Common myeloid progenitor, CD34-positive (primary cell): ENCODE measurements around the gene AXL.

Source experiments
- CTCF ChIA-PET: fragments of 350-600 bp; sonication (Branson Sonifier 250); formaldehyde crosslinking; loops from one replicate; lab custom pipeline; 2021; ENCODE audit warnings: antibody characterized with exemption; lab: Charles Lee
- POLR2A ChIA-PET: fragments of 350-600 bp; sonication (Branson Sonifier 250); formaldehyde crosslinking; loops from one replicate; lab custom pipeline; 2021; ENCODE audit warnings: antibody characterized with exemption; lab: Charles Lee
- DNase-seq, 3 donors: peaks; one replicate each; pipeline versions ENCODE4 v3.0.0 to v3.0.0-alpha.2; 2013
- H3K27ac ChIP-seq, 2 experiments: 1 replicate in 1 of 2; 2 replicates in 1 of 2; pipeline ENCODE4 v1.7.0; 2013; ENCODE audit warnings: inconsistent platforms in 2 of 2, low read length in 2 of 2, mild to moderate bottlenecking in 2 of 2, low read depth in 1 of 2, moderate library complexity in 1 of 2; ENCODE audit not compliant: severe bottlenecking in 2 of 2, insufficient read depth in 1 of 2, poor library complexity in 1 of 2
- H3K27me3 ChIP-seq, 5 experiments: replicated peaks in 2 of 5; 1 replicate in 3 of 5; 2 replicates in 2 of 5; pipeline versions ENCODE4 v1.6.1 to v1.7.0; 2013; ENCODE audit warnings: low read length in 4 of 5, mild to moderate bottlenecking in 2 of 5, moderate library complexity in 2 of 5, inconsistent platforms in 1 of 5; ENCODE audit not compliant: insufficient read depth in 5 of 5, control insufficient read depth in 4 of 5
- H3K36me3 ChIP-seq, 4 experiments: 1 replicate in 2 of 4; 2 replicates in 2 of 4; pipeline versions ENCODE4 v1.6.1 to v1.7.0; 2013; ENCODE audit warnings: low read length in 3 of 4, control low read depth in 1 of 4, mild to moderate bottlenecking in 1 of 4; ENCODE audit not compliant: control insufficient read depth in 4 of 4, insufficient read depth in 4 of 4
- H3K4me1 ChIP-seq, 4 experiments: 1 replicate in 3 of 4; 2 replicates in 1 of 4; pipeline versions ENCODE4 v1.6.1 to v1.7.1; 2013; ENCODE audit warnings: low read length in 3 of 4, mild to moderate bottlenecking in 3 of 4, control low read depth in 1 of 4, inconsistent platforms in 1 of 4, moderate library complexity in 1 of 4; ENCODE audit not compliant: control insufficient read depth in 4 of 4, insufficient read depth in 4 of 4; ENCODE audit errors: control extremely low read depth in 1 of 4
- H3K4me3 ChIP-seq, 7 experiments: 1 replicate in 4 of 7; 2 replicates in 3 of 7; pipeline versions ENCODE4 v1.5.1 to v1.7.0; 2013; ENCODE audit warnings: mild to moderate bottlenecking in 7 of 7, low read length in 6 of 7, moderate library complexity in 6 of 7, inconsistent platforms in 2 of 7, low read depth in 2 of 7, control low read depth in 1 of 7; ENCODE audit not compliant: insufficient read depth in 4 of 7, control insufficient read depth in 1 of 7; ENCODE audit errors: extremely low read depth in 1 of 7
- H3K9me3 ChIP-seq, 5 experiments: 1 replicate in 4 of 5; 2 replicates in 1 of 5; pipeline versions ENCODE4 v1.6.1 to v1.7.1; 2013; ENCODE audit warnings: low read length in 4 of 5, mild to moderate bottlenecking in 2 of 5, inconsistent platforms in 1 of 5, low read depth in 1 of 5, moderate library complexity in 1 of 5; ENCODE audit not compliant: control insufficient read depth in 4 of 5, insufficient read depth in 2 of 5; ENCODE audit errors: control extremely low read depth in 1 of 5
- WGBS: methylation state at CpG from one replicate; pipeline ENCODE4 v1.1.5; 2013; ENCODE audit not compliant: insufficient coverage; 5-methylcytosine and 5-hydroxymethylcytosine counted together

AXL gene

GRCh38 chr19:41245843-41246242 lies 26.8 kb downstream of the AXL start:
- WGBS = no CpG with 5 or more reads among the region's 3 CpGs
- ChIA-PET POLR2A (no interaction called here), CTCF (no interaction called here)
- H3K27ac ChIP-seq = no peak overlapping the region
- H3K4me1 ChIP-seq = no peaks in the 10 kb centered on the region
- H3K27me3 ChIP-seq = no peaks in the 10 kb centered on the region
- DNase-seq = no peak
- H3K4me3 ChIP-seq = no peak overlapping the region
- no peaks in the 10 kb centered on the region for H3K9me3 ChIP-seq
- H3K36me3 ChIP-seq = no peaks in the 10 kb centered on the region

GRCh38 chr19:41248895-41249294 lies 29.9 kb downstream of the AXL start:
- CTCF ChIA-PET = interaction anchor here (0.8 to 3.0 kb wide), 3 partner anchors 13 to 41 kb away, joined by 3 to 8 read pairs (median 3); no protein-coding TSS in a partner anchor

GRCh38 chr19:41249707-41250423 lies 30.8 kb downstream of the AXL start:
- DNase-seq = no peak
- ChIA-PET POLR2A (no interaction called here), CTCF (interaction anchor here (3.0 kb wide), 1 partner anchor 12 kb away, joined by 8 read pairs; no protein-coding TSS in a partner anchor)
- H3K4me1 ChIP-seq = no peaks in the 10 kb centered on the region
- 95% methylated on average over 2 of the region's 9 CpGs for WGBS
- H3K27me3 ChIP-seq = no peaks in the 10 kb centered on the region
- H3K27ac ChIP-seq = no peak overlapping the region
- H3K36me3 ChIP-seq = no peaks in the 10 kb centered on the region
- H3K9me3 ChIP-seq = no peaks in the 10 kb centered on the region
- H3K4me3 ChIP-seq = no peak overlapping the region

More at GRCh38 chr19:41248895-41249294, 29.9 kb downstream of the AXL start:
- H3K4me1 ChIP-seq = no peaks in the 10 kb centered on the region
- H3K27ac ChIP-seq = no peak overlapping the region
- no peaks in the 10 kb centered on the region for H3K9me3 ChIP-seq
- DNase-seq = no peak
- POLR2A ChIA-PET = interaction anchor here (0.7 to 1.4 kb wide), 2 partner anchors 14 to 1114 kb away, joined by 3 read pairs; no protein-coding TSS in a partner anchor
- WGBS = 100% methylated on average over 1 of the region's 4 CpGs
- no peak overlapping the region for H3K4me3 ChIP-seq
- no peaks in the 10 kb centered on the region for H3K36me3 ChIP-seq
- no peaks in the 10 kb centered on the region for H3K27me3 ChIP-seq

GRCh38 chr19:41253660-41254059 lies 34.6 kb downstream of the AXL start:
- H3K36me3 ChIP-seq = no peaks in the 10 kb centered on the region
- no peaks in the 10 kb centered on the region for H3K27me3 ChIP-seq
- ChIA-PET POLR2A (no interaction called here), CTCF (interaction anchor here (1.0 to 1.4 kb wide), 2 partner anchors 9 to 22 kb away, joined by 3 to 5 read pairs; no protein-coding TSS in a partner anchor)
- no peak for DNase-seq
- H3K9me3 ChIP-seq = no peaks in the 10 kb centered on the region
- H3K4me1 ChIP-seq = no peaks in the 10 kb centered on the region
- H3K27ac ChIP-seq = no peak overlapping the region
- WGBS = 100% methylated on average over 3 of the region's 6 CpGs
- no peak overlapping the region for H3K4me3 ChIP-seq

- no peak overlapping the region for H3K4me3 ChIP-seq
- H3K36me3 ChIP-seq = no peaks in the 10 kb centered on the region
- POLR2A ChIA-PET = no interaction called here
- peaks cover 0 to 3% (median 0%) of the 10 kb centered on the region in 5 experiments for H3K9me3 ChIP-seq
- no peak for DNase-seq
- CTCF ChIA-PET = no interaction called here
- H3K27me3 ChIP-seq = no peaks in the 10 kb centered on the region
- H3K27ac ChIP-seq = no peak overlapping the region
- no peaks in the 10 kb centered on the region for H3K4me1 ChIP-seq
Measured at GRCh38 chr19:41255171-41255570, 36.1 kb downstream of the AXL start.

- 74% methylated on average over 6 of the region's 10 CpGs for WGBS
- DNase-seq = no peak
- ChIA-PET CTCF (interaction anchor here (0.9 to 8.4 kb wide), 8 partner anchors 9 to 62 kb away, joined by 3 to 124 read pairs (median 6); no protein-coding TSS in a partner anchor), POLR2A (interaction anchor here (0.6 to 4.5 kb wide), 8 partner anchors 11 to 90 kb away, joined by 3 to 42 read pairs (median 8); partner anchors contain the start of gene CCDC97)
- peaks cover 0 to 3% (median 0%) of the 10 kb centered on the region in 5 experiments for H3K9me3 ChIP-seq
- H3K4me3 ChIP-seq = peak overlapping the region in 5 of 7 experiments; percentile 55 to 97 (median 84)
- no peaks in the 10 kb centered on the region for H3K27me3 ChIP-seq
- H3K27ac ChIP-seq = no peak overlapping the region
- H3K36me3 ChIP-seq = peaks cover 0 to 3% (median 0%) of the 10 kb centered on the region in 4 experiments
- H3K4me1 ChIP-seq = peaks cover 2 to 29% (median 22%) of the 10 kb centered on the region in 4 experiments
Measured at GRCh38 chr19:41261474-41262190, 42.6 kb downstream of the AXL start.
